Measurements from ENCODE around the gene SEMA6B.
"Not testable (repeated sequence)": the region's sequence is repeated elsewhere in the genome, so short reads cannot be mapped to it uniquely, and the experiment has no call there.

The SEMA6B gene

GRCh38 chr19:4559569-4559968 is at the start of gene SEMA6B:
TSS of gene SEMA6B (minus strand) at chr19:4559684. CDS start at chr19:4558457, 1,227 bp downstream.
- no peak for DNase-seq

- peak; percentile 76 for DNase-seq
These were observed 47.6 kb upstream of the SEMA6B start for GRCh38 chr19:4606921-4607678.

- no peak for DNase-seq
These were observed 46.7 kb upstream of the SEMA6B start for GRCh38 chr19:4606181-4606580.

GRCh38 chr19:4604912-4605311 is 45.4 kb upstream of the SEMA6B start:
- DNase-seq, result no peak

- no peak for DNase-seq
These were observed 43.4 kb upstream of the SEMA6B start for GRCh38 chr19:4602915-4603314.

GRCh38 chr19:4602173-4602788 is 42.8 kb upstream of the SEMA6B start:
- no peak for DNase-seq

GRCh38 chr19:4600893-4601292 is 41.4 kb upstream of the SEMA6B start:
- DNase-seq, result no peak

- DNase-seq, result no peak
These were observed 40.6 kb upstream of the SEMA6B start for GRCh38 chr19:4600082-4600481.

GRCh38 chr19:4598712-4599111 is 39.2 kb upstream of the SEMA6B start:
- DNase-seq, result no peak

- peak; percentile 64 for DNase-seq
These were observed 38.6 kb upstream of the SEMA6B start for GRCh38 chr19:4597975-4598671.

- DNase-seq, result no peak
These were observed 37.9 kb upstream of the SEMA6B start for GRCh38 chr19:4597278-4597974.

- DNase-seq, result peak; percentile 61
These were observed 36.8 kb upstream of the SEMA6B start for GRCh38 chr19:4596033-4596904.

- not testable (repeated sequence) for DNase-seq
These were observed 35.7 kb upstream of the SEMA6B start for GRCh38 chr19:4595158-4595557.

GRCh38 chr19:4594201-4594600 is 34.7 kb upstream of the SEMA6B start:
- no peak for DNase-seq

GRCh38 chr19:4593409-4593851 is 33.9 kb upstream of the SEMA6B start:
- DNase-seq, result no peak

GRCh38 chr19:4592445-4592844 is 33.0 kb upstream of the SEMA6B start:
- no peak for DNase-seq

- DNase-seq, result no peak
These were observed 31.8 kb upstream of the SEMA6B start for GRCh38 chr19:4591320-4591719.

- no peak for DNase-seq
These were observed 31.1 kb upstream of the SEMA6B start for GRCh38 chr19:4590559-4590958.

- DNase-seq, result no peak
These were observed 30.3 kb upstream of the SEMA6B start for GRCh38 chr19:4589579-4590410.

GRCh38 chr19:4588291-4588761 is 28.8 kb upstream of the SEMA6B start:
- no peak for DNase-seq

GRCh38 chr19:4587527-4587926 is 28.0 kb upstream of the SEMA6B start:
- no peak for DNase-seq

Measured in left hindlimb (tissue), 1 donor.